Epithelial cell of proximal tubule (primary cell): ENCODE results near the gene RAB8B. TPM values are rescaled to one million over a fixed set of nuclear protein-coding genes. Genes with fewer than 3 reads are reported as not detected.

ENCODE experiments used
- DNase-seq: peaks from one replicate; pipeline ENCODE4 v3.0.0-alpha.2; 2011; ENCODE audit warnings: low read depth
- H3K4me3 ChIP-seq: 2 replicates; pipeline ENCODE4 v1.5.1; 2011; ENCODE audit warnings: low read depth, mild to moderate bottlenecking, low read length
- CTCF ChIP-seq: conservative IDR thresholded peaks from 2 replicates; pipeline ENCODE4 v1.5.1; 2012; ENCODE audit warnings: low read depth, mild to moderate bottlenecking, low read length
- total RNA-seq: library from RNA; depleted of rRNA; stranded (reverse); fragments of >200 nt; gene quantifications from 2 replicates; pipeline ENCODE4 v1.2.3, GENCODE V29; 2015

The RAB8B gene
- total RNA-seq, 1 donor from 2014 or later = 20.9 TPM

DNA sequence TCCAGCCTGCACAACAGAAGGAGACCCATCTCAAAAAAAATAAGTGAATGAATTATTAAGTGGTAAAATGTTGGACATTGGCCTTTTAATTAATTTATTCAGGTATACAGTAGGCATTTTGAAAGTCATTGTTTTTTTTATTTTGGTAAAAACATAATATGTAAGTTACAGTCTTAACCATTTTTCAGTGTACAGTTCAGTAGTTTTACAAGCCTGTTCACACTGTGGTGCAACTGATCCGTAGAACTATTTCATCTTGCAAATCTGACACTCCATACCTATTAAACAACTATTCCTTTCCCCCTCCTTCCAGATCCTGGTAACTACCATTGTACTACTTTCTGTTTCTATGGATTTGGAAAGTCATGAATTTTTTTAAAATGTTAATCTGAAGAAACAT, 51.9 kb downstream of the RAB8B start:
- DNase-seq = no peak
- H3K4me3 ChIP-seq = no peak overlapping the region

GRCh38 chr15:63243101-63243500, 53.7 kb downstream of the RAB8B start:
- no peak for DNase-seq
- TF ChIP-seq CTCF = no peak
- no peak overlapping the region for H3K4me3 ChIP-seq

More for the DNA sequence above, 51.9 kb downstream of the RAB8B start:
- no peak for TF ChIP-seq CTCF

- no peak for DNase-seq
- H3K4me3 ChIP-seq = no peak overlapping the region
- no peak for TF ChIP-seq CTCF
Observed at GRCh38 chr15:63243776-63244175, 54.4 kb downstream of the RAB8B start.

DNA sequence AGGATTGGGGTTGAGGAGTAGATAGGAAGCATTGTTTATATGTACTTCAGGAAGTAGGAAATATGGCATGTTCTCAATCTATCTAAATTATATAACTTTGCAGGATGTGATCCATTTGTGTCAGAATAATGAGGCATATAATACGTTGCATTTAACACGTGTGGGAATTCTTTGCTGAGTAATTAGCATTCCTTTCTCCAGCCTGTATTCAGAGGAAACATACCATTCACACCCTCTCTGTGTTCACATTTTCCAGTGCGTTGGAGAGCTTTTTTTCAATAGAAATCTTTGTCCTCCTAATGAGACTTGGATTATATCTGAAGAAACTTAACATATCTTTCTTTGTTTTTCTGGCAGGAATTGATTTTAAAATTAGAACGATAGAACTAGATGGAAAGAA, 55.0 kb downstream of the RAB8B start:
- no peak overlapping the region for H3K4me3 ChIP-seq
- TF ChIP-seq CTCF = no peak
- DNase-seq = no peak

DNA sequence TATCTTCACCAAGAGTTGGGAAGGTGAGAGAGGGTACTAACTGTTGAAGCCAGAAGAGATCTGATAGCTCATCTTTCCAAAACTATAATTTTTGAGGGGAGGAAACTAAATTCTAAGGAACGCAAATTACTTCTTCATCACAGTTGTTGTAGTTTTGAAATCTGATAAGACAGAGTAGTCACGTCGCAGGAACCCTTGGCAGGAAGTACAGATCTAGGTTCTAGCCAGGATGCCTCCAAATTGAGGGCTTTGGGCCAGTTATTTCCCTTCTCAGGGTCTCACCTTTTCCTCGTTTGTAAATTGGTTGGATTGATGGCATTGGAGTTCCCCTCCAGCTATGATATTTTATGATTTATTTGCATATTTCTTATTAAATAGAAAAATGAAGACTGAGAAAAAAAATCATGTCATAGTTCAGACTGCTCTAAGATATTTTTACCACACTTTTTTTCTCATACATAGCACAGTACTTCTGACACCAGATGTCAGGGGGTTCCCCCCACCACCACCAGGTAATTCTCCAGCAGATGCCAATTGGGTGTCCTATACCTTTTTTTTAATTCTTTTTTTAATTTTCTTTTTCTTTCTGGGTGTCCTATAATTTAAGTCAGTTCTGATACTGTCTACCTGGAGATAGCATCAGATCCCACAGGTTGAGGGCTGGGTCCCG, 55.7 kb downstream of the RAB8B start:
- no peak for DNase-seq
- H3K4me3 ChIP-seq = no peak overlapping the region
- no peak for TF ChIP-seq CTCF

DNA sequence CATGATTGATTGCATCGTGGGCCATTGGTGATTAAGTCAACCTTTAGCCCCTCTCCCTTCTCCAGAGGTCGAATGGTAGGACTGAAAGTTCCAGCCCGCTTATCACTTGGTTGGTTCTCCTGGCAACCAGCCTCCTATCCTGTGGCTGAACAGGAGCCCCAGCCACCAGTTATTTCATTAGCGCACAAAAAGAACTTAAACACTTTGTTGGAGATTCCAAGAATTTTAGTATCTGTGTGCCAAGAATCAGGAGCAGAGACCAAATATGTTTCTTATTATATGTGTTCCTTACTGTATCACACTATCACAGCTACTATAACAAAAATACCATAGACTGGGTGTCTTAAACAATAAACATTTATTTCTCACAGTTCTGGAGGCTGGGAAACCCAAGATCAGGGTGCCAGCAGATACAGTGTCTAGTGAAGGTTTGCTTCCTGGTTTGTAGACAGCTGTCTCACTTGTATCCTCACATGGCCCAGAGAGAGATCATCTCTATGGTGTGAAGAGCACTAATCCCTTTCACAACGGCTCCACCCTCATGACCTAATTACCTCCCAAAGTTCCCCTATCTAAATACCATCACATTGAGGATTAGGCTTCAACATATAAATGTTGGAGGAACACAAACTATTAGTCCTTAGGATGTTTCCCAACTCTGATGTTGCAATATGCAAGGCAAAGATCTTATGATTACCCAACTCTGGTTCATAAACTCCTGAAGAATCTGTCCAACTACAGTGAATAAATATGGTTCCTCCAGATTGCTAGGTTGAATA, 57.5 kb downstream of the RAB8B start:
- no peak for TF ChIP-seq CTCF
- DNase-seq = peak; percentile 77
- no peak overlapping the region for H3K4me3 ChIP-seq
